Stomach (tissue), 9 donors: ENCODE measurements around the gene RGS7. TPM values are rescaled to one million over a fixed set of nuclear protein-coding genes. Genes with fewer than 3 reads are reported as not detected.

Source experiments
- DNase-seq, 2 donors: peaks; one replicate each; pipeline versions ENCODE4 v3.0.0 to v3.0.0-alpha.2; 2013 to 2019
- H3K27ac ChIP-seq, 5 donors: fragments of 200-600 bp in 4 of 5; sonication (generic) in 4 of 5; one replicate each; pipeline ENCODE4 v1.5.1; 2013 to 2019; ENCODE audit warnings: mild to moderate bottlenecking in 1 of 5, moderate library complexity in 1 of 5
- H3K27me3 ChIP-seq, 3 donors: fragments of 200-600 bp; sonication (generic); one replicate each; pipeline ENCODE4 v1.5.1; 2017 to 2019; ENCODE audit warnings: mixed run types in 1 of 3
- H3K36me3 ChIP-seq, 4 donors: fragments of 200-600 bp; sonication (generic); 1 replicate in 3 of 4; 2 replicates in 1 of 4; pipeline ENCODE4 v1.5.1; 2016 to 2019
- H3K4me1 ChIP-seq, 4 donors: fragments of 200-600 bp; sonication (generic); one replicate each; pipeline ENCODE4 v1.5.1; 2016 to 2019
- H3K4me3 ChIP-seq, 4 donors: fragments of 200-600 bp; sonication (generic) in 3 of 4; one replicate each; pipeline ENCODE4 v1.5.1; 2016 to 2019; ENCODE audit warnings: mild to moderate bottlenecking in 1 of 4
- H3K9me3 ChIP-seq, 4 donors: fragments of 200-600 bp; sonication (generic); one replicate each; pipeline ENCODE4 v1.5.1; 2016 to 2019
- EP300 ChIP-seq: sonication (generic); formaldehyde crosslinking; IDR thresholded peaks from one replicate; pipeline ENCODE4 v1.6.1; 2017; ENCODE audit warnings: antibody characterized with exemption
- POLR2A ChIP-seq, 4 donors: fragments of 450-650 bp; IDR thresholded peaks; one replicate each; pipeline ENCODE4 v1.6.1; 2016; ENCODE audit warnings: antibody characterized with exemption in 4 of 4, control low read depth in 2 of 4, mild to moderate bottlenecking in 1 of 4, moderate library complexity in 1 of 4
- POLR2AphosphoS5 ChIP-seq, 3 donors: sonication (generic); formaldehyde crosslinking; IDR thresholded peaks; one replicate each; pipeline ENCODE4 v1.6.1; 2016; ENCODE audit warnings: antibody characterized with exemption in 3 of 3
- WGBS, 5 donors: extraction: QIAGEN DNeasy Blood & Tissue Kit in 3 of 5; methylation state at CpG; one replicate each; pipeline versions ENCODE4 v1.1.5 to v1.1.7; 2013 to 2018; 5-methylcytosine and 5-hydroxymethylcytosine counted together
- intact Hi-C: fragments of 100-400 bp; cut with DNase I; formaldehyde crosslinking; loops from one replicate; pipeline ENCODE4 v1.15.1; 2023; ENCODE audit warnings: low total_unique reads
- polyA plus RNA-seq, 3 donors: library from polyadenylated mRNA; stranded (reverse); fragments of 200-250 nt; gene quantifications; one replicate each; pipeline ENCODE4 v1.2.3, GENCODE V29; 2013
- total RNA-seq, 5 donors: library from RNA; depleted of rRNA; stranded (reverse); fragments of >200 nt; gene quantifications; one replicate each; pipeline versions ENCODE4 v1.1.0 to v1.2.3, GENCODE V29; 2014 to 2016
- TF ChIP-seq, protein P1 (sequence below), 7 experiments: fragments of 450-650 bp in 4 of 7; fragments of 200-600 bp in 3 of 7; sonication (generic) in 3 of 7; IDR thresholded peaks; one replicate each; pipeline ENCODE4 v1.5.1; 2016 to 2019; ENCODE audit warnings: antibody characterized with exemption in 7 of 7, control low read depth in 2 of 7, mild to moderate bottlenecking in 1 of 7
- donor health status: healthy with polysubstance abuse.
- donor health status: Bipolar disorder and iron deficiency.
- donor health status: healthy.

The RGS7 gene
- total and polyA plus RNA-seq, 8 donors = 0.23 to 2.9 (median 1.9) TPM; not detected in 2

DNA sequence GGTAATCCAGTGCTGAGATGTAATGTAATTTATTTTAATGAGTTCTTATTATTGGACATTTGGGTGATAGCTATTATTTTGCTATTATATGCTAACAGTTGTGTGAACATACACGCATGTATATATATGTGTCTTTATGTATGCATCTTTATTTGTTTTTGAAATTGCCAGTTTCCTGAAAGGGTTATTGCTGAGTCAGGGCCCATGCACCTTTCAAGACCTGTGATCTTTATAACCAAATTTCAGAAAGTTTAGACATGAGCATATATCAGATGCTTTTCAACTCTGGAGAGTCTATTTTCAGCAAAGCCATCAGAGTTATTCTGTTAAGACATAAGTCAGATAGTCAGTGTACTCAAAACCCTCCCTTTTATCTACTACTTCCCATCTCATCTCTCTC is 479.4 kb downstream of the RGS7 start:
- DNase-seq = no peak
- Histone ChIP-seq H3K4me3 (no peak overlapping the region), H3K9me3 (no peaks in the 10 kb centered on the region), H3K36me3 (no peaks in the 10 kb centered on the region), H3K27me3 (no peaks in the 10 kb centered on the region), H3K27ac (no peak overlapping the region), H3K4me1 (no peaks in the 10 kb centered on the region)
- intact Hi-C loops = no loop called here
- WGBS, 5 donors = 92 to 96% (median 94%) methylated on average over 1 of the region's 1 CpG
- TF ChIP-seq POLR2AphosphoS5 (IDR thresholded peaks at IDR 0.05) (no peak), EP300 (no peak), POLR2A (IDR thresholded peaks at IDR 0.05) (no peak)
- TF ChIP-seq, protein P1, sequence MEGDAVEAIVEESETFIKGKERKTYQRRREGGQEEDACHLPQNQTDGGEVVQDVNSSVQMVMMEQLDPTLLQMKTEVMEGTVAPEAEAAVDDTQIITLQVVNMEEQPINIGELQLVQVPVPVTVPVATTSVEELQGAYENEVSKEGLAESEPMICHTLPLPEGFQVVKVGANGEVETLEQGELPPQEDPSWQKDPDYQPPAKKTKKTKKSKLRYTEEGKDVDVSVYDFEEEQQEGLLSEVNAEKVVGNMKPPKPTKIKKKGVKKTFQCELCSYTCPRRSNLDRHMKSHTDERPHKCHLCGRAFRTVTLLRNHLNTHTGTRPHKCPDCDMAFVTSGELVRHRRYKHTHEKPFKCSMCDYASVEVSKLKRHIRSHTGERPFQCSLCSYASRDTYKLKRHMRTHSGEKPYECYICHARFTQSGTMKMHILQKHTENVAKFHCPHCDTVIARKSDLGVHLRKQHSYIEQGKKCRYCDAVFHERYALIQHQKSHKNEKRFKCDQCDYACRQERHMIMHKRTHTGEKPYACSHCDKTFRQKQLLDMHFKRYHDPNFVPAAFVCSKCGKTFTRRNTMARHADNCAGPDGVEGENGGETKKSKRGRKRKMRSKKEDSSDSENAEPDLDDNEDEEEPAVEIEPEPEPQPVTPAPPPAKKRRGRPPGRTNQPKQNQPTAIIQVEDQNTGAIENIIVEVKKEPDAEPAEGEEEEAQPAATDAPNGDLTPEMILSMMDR (IDR thresholded peaks at IDR 0.05) = no peak

DNA sequence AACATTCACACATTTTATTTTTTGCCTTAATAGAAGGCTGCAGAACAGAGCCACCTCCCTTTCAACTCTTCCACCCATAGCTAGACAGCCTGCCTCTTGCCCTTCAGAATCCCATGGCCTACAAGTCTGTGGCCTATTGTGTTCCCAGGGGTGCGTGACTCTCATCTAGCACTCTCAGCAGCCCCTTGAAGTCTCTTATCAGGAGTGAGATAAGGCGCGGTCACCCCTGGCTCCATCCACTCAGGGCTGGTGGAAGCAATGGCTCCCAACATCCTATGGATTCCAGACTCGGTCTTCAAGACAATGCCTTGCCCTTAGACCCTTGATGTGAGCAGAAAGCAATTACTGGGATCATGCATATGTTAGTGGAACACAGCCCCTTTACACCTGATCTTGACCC is 480.9 kb downstream of the RGS7 start:
- Histone ChIP-seq H3K9me3 (no peaks in the 10 kb centered on the region), H3K27me3 (no peaks in the 10 kb centered on the region), H3K4me1 (no peaks in the 10 kb centered on the region), H3K36me3 (no peaks in the 10 kb centered on the region), H3K27ac (no peak overlapping the region), H3K4me3 (no peak overlapping the region)
- intact Hi-C loops = no loop called here
- TF ChIP-seq, protein P1 (IDR thresholded peaks at IDR 0.05) = no peak
- TF ChIP-seq EP300 (no peak), POLR2A (IDR thresholded peaks at IDR 0.05) (no peak), POLR2AphosphoS5 (IDR thresholded peaks at IDR 0.05) (no peak)
- 51 to 93% (median 78%) methylated on average over 4 of the region's 4 CpGs for WGBS, 5 donors
- no peak for DNase-seq

DNA sequence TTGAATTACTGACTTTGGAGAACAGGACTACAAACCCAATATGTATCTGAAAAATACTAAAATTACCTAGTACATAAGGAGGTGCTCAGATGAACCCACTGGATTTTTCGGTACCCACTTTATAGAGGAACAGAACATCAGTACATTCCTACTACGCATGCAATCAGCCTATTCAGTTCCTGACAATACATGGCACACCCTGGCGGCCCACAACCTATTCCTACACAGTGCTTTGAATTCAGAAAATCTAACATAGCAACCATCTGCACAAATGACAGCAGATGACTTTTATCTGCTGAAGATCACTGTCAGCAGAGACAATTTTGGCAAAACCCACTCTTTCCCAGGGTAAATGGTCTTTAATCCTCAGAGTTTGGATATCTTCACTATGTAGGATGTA is 487.9 kb downstream of the RGS7 start:
- no peak for DNase-seq
- Histone ChIP-seq H3K4me3 (no peak overlapping the region), H3K27me3 (no peaks in the 10 kb centered on the region), H3K27ac (no peak overlapping the region), H3K4me1 (no peaks in the 10 kb centered on the region), H3K9me3 (no peaks in the 10 kb centered on the region), H3K36me3 (no peaks in the 10 kb centered on the region)
- intact Hi-C loops = no loop called here
- TF ChIP-seq POLR2AphosphoS5 (IDR thresholded peaks at IDR 0.05) (no peak), EP300 (no peak), POLR2A (IDR thresholded peaks at IDR 0.05) (no peak)
- TF ChIP-seq, protein P1 (IDR thresholded peaks at IDR 0.05) = no peak
- WGBS, 5 donors = 92 to 96% (median 95%) methylated on average over 3 of the region's 3 CpGs

DNA sequence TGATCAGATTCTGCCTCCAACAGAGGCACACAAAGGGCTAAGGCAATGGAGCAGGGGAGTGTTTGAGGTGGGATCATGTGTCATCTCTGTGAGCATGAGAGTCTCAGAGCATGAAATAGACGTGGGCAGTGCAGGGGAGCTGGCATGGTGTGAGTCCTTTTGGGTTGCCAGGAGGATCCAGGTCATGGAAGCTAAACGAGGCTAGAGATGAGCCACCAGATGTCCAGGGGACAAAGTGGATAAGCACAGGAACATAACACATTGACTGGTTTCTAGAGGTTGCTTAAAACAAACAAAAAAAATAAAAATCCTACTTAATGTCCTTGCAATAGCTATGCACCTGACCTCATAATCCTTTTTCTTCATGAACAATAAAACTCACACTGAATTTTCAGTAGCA is 490.3 kb downstream of the RGS7 start:
- Histone ChIP-seq H3K4me3 (no peak overlapping the region), H3K36me3 (no peaks in the 10 kb centered on the region), H3K27ac (no peak overlapping the region), H3K9me3 (no peaks in the 10 kb centered on the region), H3K27me3 (no peaks in the 10 kb centered on the region), H3K4me1 (no peaks in the 10 kb centered on the region)
- intact Hi-C loops = no loop called here
- TF ChIP-seq, protein P1 (IDR thresholded peaks at IDR 0.05) = no peak
- TF ChIP-seq EP300 = no peak
- TF ChIP-seq POLR2AphosphoS5 (IDR thresholded peaks at IDR 0.05) = no peak
- no peak for TF ChIP-seq POLR2A (IDR thresholded peaks at IDR 0.05)
- 42 to 55% (median 50%) methylated on average over 2 of the region's 2 CpGs for WGBS, 5 donors
- no peak for DNase-seq
